GM19023 (cell line): ENCODE results near the gene PMIS2.
A peak's percentile ranks its signal among the peaks of the same experiment; 100 is the strongest.
"Not testable (repeated sequence)": the region's sequence is repeated elsewhere in the genome, so short reads cannot be mapped to it uniquely, and the experiment has no call there.

ENCODE experiments used
- ATAC-seq: cut with Tn5 transposase; IDR thresholded peaks from one replicate; pipeline ENCODE4 v1.9.1; 2021; ENCODE audit warnings: mild to moderate bottlenecking, moderate library complexity; ENCODE audit not compliant: unreplicated experiment

PMIS2 gene

DNA sequence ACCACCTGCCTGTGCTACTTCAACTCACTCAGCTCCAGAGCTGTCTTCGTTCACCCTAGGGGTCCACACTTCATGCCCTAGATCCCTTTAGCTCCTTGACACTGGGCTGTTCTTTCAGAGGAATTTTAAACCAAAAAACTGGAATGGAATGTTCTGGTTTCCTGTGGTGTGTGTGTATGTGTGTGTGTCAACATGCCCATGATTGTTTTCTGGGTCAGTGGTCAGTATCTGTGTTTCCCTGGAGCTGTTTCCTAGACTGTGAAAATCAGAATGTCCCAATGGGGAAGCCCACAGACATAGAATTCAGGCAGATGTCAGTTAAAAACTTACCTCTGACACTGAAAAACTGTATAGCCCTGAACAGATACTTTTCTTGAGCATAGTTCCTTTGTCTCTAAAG is 1.3 kb downstream of the PMIS2 start:
- no peak for ATAC-seq

- ATAC-seq, result no peak
Measured at GRCh38 chr19:35590875-35591274, 4.9 kb downstream of the PMIS2 start.

GRCh38 chr19:35592226-35592625 is 6.3 kb downstream of the PMIS2 start:
- ATAC-seq, result no peak

DNA sequence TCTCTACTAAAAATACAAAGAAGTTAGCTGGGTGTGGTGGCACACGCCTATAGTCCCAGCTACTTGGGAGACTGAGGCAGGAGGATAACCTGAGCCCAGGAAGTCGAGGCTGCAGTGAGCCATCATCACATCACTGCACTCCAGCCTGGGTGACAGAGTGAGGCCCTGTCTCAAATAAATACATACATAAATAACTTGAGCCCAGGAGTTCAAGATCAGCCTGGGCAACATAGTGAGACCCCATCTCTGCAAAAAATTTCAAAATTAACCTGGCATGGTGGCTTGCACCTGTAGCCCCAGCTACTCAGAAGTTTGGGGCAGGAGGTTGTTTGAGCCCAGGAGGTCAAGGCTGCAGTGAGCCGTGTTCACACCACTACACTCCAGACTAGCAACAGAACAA is 9.1 kb downstream of the PMIS2 start:
- not testable (repeated sequence) for ATAC-seq

DNA sequence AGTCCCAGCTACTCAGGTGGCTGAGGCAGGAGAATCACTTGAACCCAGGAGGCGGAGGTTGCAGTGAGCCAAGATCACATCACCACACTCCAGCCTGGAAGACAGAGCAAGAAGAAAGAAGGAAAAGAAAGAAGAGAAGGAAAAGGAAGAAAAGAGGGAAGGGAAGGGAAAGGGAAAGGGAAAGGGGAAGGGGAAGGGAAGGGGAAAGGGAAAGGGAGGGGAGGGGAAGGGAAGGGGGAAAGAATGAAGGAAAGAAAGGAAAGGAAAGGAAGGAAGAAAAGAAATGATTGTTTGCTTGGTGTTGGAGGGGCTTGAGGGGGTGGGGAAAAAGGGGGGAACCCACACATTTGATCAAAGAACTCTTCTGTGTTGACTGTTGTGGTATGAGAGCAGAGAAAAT is 10.0 kb downstream of the PMIS2 start:
- no peak for ATAC-seq

- ATAC-seq, result no peak
Measured at GRCh38 chr19:35596366-35596999, 10.5 kb downstream of the PMIS2 start.

GRCh38 chr19:35601971-35602370 is 16.0 kb downstream of the PMIS2 start:
- ATAC-seq, result no peak

GRCh38 chr19:35604436-35604835 is 18.5 kb downstream of the PMIS2 start:
- not testable (repeated sequence) for ATAC-seq

GRCh38 chr19:35607170-35607569 is 21.2 kb downstream of the PMIS2 start:
- not testable (repeated sequence) for ATAC-seq

DNA sequence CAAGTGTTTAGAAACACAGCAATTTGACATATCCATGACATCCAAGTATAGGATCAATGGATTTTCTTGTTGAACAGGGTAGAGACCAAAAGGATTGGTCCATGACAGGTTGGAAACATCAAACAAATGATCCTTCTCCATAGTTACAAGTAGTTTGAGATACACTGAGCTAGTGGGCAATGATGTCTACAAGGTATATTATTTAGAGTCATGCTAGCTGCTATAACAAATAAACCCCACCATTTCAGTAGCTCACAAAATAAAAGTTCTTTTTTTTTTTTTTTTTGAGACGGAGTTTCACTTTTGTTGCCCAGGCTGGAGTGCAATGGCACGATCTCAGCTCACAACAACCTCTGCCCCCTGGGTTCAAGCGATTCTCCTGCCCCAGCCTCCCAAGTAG is 21.7 kb downstream of the PMIS2 start:
- ATAC-seq, result no peak

DNA sequence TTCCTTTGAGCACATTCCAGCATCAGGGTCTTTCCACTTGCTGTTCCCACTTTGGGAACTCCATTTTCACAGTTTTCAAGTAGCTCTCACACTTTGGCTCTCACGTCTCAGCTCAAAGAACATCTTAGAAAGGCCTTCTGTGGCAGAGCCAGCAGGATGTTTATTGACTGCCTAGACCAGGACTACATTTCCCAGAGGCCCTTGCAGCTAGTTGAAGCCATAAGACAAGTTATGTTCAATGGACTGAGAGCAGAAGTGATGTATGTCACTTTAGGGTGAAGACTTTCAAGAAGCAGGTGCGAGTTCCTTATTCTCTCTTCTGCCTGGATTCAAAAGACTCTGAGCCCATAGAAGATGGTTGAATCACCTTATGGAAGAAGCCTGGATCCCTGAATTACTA is 22.3 kb downstream of the PMIS2 start:
- no peak for ATAC-seq

DNA sequence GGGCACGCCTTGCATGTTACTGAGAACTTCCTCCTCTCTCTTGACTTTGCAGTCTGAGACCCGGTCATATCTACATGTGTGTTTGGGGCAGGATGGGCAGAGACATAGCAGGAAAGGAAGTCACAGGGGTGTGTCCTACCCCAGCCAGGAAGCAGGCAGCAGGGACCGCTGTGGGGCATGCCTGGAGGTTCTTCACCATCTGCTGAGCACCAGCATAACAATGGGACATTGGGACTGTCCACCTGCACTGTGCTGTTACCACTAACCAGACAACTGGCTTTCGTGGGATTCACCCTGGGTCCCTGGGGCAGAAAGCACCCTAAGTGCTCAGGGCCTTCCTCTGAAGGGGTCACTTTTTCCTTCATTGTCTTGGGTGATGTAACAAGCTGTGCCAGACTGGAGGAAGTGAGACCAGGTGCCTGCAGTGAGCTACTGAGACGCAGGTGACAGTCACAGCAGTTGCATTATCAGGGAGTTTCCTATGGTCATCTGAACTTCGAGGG is 23.9 kb downstream of the PMIS2 start:
- no peak for ATAC-seq

GRCh38 chr19:35612224-35612558 is 26.2 kb downstream of the PMIS2 start:
- ATAC-seq, result no peak

- peak; percentile 89 for ATAC-seq
Measured at GRCh38 chr19:35612559-35613321, 26.8 kb downstream of the PMIS2 start, which contains the start of gene HAUS5. Gene HAUS5 (plus strand): TSS chr19:35612735. CDS start chr19:35612795, 60 bp downstream.

GRCh38 chr19:35613574-35613973 is 27.6 kb downstream of the PMIS2 start:
- no peak for ATAC-seq

GRCh38 chr19:35615036-35615435 is 29.1 kb downstream of the PMIS2 start:
- no peak for ATAC-seq

GRCh38 chr19:35618857-35619256 is 32.9 kb downstream of the PMIS2 start:
- ATAC-seq, result no peak

DNA sequence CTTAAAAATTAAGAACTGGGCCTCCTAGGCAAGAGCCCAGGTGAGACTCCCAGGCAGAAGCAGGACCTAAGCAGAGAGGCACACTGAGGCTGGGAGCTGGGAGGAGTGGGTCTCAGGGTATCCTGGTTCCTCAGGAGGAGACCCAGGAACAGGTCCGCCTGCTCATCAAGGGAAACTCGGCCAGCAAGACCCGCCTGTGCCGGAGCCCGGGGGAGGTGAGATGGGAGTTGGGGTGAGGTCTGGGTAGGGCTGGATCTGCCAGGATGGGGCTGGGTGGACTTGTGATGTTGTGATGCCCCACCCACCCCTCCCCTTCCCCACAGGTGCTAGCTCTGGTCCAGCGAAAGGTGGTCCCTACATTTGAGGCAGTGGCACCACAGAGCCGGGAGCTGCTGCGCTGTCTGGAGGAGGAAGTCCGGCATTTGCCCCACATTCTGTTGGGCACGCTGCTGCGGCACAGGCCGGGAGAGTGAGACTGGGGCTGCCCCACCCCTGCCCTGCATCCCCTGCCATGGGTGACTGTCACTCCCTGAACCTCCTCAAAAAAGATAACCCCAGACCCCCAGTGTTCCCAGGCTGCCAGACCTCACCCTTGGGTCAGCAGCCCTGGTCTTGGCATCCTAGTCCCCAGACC is 33.4 kb downstream of the PMIS2 start:
- no peak for ATAC-seq

DNA sequence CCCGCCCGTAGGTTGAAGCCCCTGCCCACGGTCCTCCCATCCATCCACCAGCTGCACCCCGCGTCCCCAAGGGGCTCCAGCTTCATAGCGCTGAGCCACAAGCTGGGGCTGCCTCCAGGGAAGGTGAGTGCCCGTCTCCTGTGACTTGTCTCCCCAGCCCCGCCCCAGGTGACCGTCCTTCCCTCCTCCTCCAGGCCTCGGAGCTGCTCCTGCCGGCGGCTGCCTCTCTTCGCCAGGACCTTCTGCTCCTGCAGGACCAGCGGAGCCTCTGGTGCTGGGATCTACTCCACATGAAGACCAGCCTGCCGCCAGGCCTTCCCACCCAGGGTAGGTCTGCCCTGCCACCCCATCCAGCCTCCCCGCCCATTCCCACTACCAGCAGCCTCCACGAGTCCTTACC is 34.0 kb downstream of the PMIS2 start:
- no peak for ATAC-seq

DNA sequence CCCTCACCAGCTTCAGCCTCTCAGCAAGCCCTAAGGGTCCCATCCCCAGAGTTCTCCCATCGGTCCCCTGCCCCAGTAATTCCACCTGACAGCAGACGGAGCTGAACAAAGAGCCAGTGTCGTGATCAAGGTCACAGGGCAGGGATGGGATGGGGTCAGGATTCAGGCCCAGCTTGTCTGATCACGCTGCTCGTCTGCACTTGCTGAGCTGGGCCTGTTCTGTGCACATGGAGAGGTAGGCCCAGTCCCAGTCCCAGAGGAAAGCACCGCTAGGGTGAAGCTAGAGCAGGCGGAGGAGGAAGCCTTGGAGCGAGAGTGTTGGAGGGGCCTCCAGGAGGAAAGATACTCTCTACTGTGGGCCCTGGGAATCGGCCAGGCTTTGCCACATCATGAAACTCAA is 35.7 kb downstream of the PMIS2 start:
- no peak for ATAC-seq

DNA sequence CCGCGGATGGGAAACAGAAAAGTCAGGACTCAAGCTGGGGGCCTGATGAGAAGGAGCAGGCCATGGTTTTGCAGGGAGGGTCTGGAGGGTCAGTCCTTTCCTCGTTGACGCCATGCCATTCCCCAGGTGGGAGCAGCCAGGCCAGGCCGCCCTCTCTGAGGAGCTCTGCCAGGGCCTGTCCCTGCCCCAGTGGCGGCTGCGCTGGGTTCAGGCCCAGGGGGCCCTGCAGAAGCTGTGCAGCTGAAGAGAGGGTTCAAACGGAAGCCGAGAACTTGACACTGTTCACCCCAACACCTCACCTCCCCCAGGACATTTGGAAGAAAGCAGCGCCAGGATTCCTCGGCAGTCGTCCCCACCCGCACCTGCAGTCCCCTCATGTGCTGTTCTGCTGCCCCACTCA is 36.8 kb downstream of the PMIS2 start:
- ATAC-seq, result no peak
